Head of caudate nucleus (tissue), 42 donors: ENCODE results near the gene SFT2D3.

Experiments used
- DNase-seq, 42 donors: peaks; one replicate each; pipeline versions ENCODE4 v3.0.0 to v3.0.0-alpha.2; 2020 to 2021; ENCODE audit warnings: mixed read lengths in 7 of 42
- intact Hi-C: fragments of 100-400 bp; cut with DNase I; formaldehyde crosslinking; loops from one replicate; pipeline ENCODE4 v1.15.0; 2022

The SFT2D3 gene

DNA sequence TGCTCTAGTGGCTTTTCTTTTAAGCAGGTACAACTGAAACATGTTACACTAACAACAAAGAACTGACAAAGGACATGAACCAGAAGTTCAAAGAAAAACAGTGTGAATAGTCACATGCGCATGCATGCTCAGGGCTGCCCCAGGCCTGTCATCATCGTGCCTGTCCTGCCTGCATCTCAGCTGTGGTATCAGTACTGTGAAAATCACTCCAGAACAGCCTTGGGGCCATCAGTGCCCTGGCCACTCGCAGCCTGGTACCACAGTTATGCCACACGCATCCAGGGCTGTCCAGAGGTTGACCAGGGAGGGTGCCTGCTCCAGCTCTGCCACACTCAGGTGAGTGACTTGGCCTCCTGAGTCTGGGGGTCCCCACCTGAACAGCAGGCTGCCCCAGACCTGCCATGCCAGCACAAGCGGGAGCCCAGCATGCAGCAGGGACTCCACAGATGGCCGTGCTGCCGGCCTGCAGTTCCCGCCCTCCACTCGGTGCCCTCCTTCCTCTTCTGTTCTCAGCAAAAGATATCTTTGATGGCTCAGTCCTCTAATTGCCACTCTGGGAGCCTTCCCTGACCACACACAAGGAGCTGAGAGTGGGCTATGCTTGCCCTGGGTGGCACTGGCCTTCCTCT lies 38.2 kb upstream of the SFT2D3 start:
- intact Hi-C loops, result no loop called here
- peak in 10 of 42 donors; percentile 3 to 26 (median 10) for DNase-seq

- intact Hi-C loops, result no loop called here
Observed at GRCh38 chr2:127663566-127664064, 37.7 kb upstream of the SFT2D3 start.

GRCh38 chr2:127664065-127664894 lies 37.0 kb upstream of the SFT2D3 start:
- peak in 12 of 42 donors; percentile 2 to 41 (median 13) for DNase-seq
- intact Hi-C loops, result no loop called here

More at GRCh38 chr2:127663566-127664064, 37.7 kb upstream of the SFT2D3 start:
- DNase-seq, result peak in 10 of 42 donors; percentile 0 to 17 (median 5)

DNA sequence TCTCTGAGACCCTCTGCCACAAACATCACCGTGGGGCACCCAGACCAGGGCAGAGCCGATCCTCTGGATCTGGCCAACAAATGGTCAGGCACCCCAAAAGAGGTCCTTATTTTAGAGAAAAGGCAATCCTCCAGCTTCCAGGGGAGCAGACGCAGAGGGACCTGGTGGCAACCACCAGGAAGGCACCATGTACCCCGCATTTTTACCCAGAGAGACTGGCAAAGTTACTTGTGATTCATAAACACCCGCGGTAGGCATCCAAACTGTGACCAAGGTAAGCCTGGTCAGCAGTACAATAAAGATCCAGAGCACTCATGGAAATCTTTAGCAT lies 36.4 kb upstream of the SFT2D3 start:
- peak in 2 of 42 donors; percentile 11 to 12 for DNase-seq
- intact Hi-C loops, result no loop called here

- intact Hi-C loops, result no loop called here
- DNase-seq, result peak in 4 of 42 donors; percentile 2 to 29 (median 12)
Observed at GRCh38 chr2:127665267-127665893, 35.9 kb upstream of the SFT2D3 start.

- intact Hi-C loops, result no loop called here
Observed at GRCh38 chr2:127669056-127669455, 32.2 kb upstream of the SFT2D3 start.

DNA sequence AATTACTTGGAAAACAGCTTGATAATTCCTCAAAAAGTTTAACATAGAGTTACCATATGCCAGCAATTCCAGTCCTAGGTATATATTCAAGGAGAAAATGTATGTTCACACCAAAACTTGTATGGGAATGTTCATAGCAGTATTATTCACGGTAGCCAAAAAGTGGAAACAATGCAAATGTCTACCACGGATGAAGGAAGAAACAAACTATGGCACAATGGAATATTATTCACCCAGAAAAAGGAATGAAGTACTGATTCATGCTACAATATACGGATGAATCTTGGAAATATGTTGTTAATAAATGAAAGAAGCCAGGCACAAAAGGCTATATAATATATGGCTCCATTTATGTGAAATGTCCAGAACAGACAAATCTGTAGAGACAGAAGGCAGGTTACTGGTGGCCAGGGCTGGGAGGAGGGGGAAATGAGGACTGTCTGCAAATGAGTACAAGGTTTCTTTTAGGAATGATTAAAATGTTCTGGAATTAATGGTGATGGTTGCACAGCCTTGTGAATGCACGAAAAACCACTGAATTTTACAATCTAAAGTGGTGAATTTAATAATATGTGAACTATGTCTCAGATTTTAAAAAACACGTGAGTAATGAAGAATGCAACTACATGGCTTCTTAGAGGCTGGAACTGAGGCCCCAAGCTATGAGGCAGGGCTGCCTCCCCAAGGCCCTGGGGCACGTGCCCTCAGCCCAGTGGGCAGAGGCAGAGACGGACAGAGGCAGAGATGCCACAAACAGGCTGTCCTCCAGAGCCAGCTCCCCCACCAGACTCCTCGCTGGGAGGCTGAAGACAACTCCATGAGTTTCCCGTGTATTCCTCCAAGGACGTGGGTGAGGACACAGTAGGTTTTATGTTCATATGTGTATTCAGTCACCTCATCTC lies 31.0 kb upstream of the SFT2D3 start:
- peak in 1 of 42 donors; percentile 31 for DNase-seq

More at GRCh38 chr2:127669056-127669455, 32.2 kb upstream of the SFT2D3 start:
- DNase-seq, result no peak

DNA sequence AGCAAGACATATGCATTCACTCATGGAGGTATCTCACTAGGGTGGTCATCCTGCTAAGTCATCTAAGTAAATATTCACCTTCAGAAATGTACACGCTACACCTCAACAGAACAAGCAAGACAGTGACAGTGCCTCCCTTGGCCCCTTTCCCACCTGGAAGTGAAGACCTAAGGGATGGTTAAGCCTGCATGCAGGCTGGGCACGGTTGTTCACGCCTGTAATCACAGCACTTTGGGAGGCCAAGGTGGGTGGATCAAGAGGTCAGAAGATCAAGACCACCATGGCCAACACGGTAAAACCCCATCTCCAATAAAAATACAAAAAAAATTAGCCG lies 30.4 kb upstream of the SFT2D3 start:
- no peak for DNase-seq
- intact Hi-C loops, result no loop called here

More for the DNA sequence above, 31.0 kb upstream of the SFT2D3 start:
- intact Hi-C loops, result no loop called here

GRCh38 chr2:127671557-127672302 lies 29.6 kb upstream of the SFT2D3 start:
- peak in 1 of 42 donors; percentile 31 for DNase-seq
- intact Hi-C loops, result no loop called here

DNA sequence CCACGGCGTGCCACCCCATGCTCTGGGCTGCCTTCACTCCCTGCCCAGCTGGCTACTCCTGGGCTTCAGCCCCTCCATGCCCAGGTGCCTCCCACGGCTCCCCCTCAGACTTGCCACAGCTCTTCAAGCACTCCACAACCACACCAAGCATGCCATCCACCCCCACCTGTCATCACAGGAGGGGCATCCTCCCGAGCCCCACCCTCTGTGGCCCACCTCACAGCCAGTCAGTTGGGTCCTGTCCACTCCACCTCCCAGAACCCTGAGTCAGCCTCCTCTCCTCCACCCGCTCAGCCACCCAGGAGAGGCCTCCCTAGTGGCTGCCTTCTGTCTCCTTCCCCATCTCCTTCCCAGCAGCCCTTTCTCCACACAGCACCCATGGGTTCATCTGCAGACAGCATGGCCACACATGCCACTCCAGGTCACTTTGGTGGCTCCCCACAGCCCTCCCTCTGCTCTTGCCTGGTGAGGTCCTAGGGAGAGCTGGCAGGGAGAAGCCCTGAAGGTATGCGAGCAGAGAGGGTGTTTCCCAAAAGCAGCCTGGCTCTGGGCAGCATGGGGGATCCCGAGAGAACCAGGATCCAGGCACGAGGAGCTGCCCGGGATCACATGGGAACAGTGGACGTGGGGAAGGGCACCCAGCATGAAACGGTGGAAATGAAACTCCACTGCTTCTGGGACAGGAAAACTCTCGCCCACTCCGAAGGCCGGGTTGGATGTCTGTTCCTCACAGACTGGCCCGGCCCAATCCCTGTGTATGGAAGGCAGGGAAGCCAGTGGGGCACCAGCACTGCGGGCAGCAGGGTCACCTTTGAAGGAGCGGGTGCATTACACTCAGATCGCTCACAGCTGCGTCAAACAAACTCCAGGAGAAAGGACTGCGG lies 28.7 kb upstream of the SFT2D3 start:
- peak in 2 of 42 donors; percentile 7 to 13 for DNase-seq
- intact Hi-C loops, result no loop called here

DNA sequence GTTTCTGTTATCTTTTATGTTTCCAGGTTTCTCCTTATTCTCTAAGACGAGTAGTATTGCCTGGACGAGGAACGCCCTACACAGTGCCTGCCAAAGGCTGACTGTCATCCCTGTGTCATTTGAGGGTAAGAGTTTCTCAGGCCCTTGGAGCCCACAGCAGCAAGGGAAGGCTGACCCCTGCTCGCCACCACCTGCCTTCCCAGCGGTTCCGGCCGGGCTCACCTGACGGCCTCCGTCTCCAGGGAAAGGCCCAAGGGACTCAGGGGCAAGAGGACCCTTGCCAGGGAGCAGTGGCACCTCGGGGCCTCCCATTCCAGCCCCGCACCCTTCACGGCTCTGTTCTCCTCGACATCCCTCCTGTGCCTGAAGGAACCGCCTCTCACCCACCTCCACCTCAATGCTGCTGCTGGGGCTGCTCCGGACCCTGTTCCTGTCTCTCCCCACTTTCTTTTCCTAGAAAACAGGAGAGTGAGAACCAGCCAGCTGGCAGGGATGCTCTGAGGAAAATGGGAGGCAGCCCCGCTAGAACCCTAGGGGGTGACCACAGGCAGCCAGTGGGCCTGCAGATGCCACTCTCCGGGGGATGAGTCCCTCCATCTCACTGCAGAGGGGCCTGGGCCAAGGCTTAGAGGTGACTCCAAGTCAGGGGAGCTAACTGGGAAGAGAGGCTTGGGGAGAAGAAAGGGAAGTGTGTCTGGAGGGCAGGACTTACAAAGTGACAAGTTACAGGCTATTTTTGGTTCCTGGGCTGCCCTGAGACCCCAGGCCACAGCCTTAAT lies 27.8 kb upstream of the SFT2D3 start:
- DNase-seq, result no peak

GRCh38 chr2:127674241-127675209 lies 26.8 kb upstream of the SFT2D3 start:
- peak in 1 of 42 donors; percentile 4 for DNase-seq
- intact Hi-C loops, result no loop called here

More for the DNA sequence above, 27.8 kb upstream of the SFT2D3 start:
- intact Hi-C loops, result no loop called here

DNA sequence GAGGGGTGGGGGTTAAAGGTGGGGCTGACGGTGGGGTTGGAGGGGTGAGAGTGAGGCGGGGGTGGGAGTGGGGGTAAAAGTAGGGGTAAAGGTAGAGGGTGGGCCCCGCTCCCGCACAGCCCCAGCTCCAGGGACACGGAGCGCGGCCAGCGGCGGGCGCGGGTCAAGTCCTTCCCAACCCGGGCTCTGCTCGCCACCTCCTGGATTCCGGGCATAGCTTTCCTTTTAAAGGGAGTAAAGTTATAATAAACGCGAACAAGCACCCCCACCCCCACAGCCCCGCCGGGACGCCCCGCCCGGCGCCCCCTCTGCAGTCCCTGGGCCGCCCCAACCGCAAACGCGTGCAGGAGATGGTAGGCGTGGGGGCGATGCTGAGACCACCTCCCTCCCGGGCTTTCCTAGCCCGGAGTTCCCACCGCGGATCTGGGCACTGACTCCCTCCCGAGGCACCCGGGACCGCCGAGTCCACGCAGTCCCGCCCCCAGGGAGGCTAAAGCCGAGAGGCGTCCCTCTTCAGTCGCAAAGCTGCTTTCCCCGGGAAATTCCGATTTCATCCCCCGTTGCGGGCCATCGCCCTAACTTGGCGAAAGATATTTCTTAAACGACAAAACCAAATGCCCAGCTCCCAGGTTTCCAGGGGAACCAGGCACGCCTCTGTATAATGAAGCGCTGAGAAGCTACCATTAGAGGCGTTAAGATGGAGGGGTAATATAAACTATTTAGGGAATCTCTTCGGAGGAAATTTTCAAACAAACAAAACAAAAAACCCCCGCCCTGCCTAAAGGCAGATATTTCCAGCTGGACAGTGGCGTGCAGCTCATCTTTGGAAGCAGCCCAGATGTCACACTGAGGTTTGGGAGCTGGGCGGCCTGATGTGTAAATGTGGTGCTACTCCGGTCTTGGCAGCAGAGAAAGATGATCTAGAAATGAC lies 25.7 kb upstream of the SFT2D3 start, which contains the start of gene LIMS2:
Gene LIMS2 (minus strand): TSS at position 200 of the 931 bp plus-strand sequence. CDS start 506 bp downstream, outside the sequence.
- intact Hi-C loops, result no loop called here

DNA sequence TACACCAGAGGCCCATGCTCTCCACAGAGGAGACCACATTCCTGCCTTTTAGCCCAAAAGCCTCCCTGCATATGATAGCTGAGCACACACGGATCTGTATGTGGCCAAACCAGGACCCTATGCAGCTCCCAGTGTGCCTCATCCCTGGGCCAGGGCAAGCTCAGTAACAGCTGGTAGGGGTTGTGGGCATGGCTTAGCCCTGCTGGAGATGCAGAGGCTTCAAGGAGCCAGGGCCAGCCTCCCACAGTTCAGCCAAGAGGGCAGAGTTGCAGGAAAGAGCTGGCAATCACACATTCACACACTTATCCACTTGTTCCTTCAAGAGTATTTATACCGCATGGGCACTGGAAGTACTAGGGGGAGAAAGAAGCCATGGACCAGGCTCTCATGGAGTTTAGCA lies 24.4 kb upstream of the SFT2D3 start:
- peak in 1 of 42 donors; percentile 17 for DNase-seq
- intact Hi-C loops, result no loop called here

More for the DNA sequence above, 25.7 kb upstream of the SFT2D3 start, which contains the start of gene LIMS2:
- peak in 12 of 42 donors; percentile 17 to 63 (median 44) for DNase-seq
